AG08396 (cell line): ENCODE data around the gene CAVIN1.
A peak's percentile ranks its signal among the peaks of the same experiment; 100 is the strongest.
"Not testable (repeated sequence)": the region's sequence is repeated elsewhere in the genome, so short reads cannot be mapped to it uniquely, and the experiment has no call there.

Source experiments
- DNase-seq: peaks from one replicate; pipeline ENCODE4 v3.0.0; 2012; ENCODE audit warnings: low spot score, mixed read lengths

The CAVIN1 gene, protein sequence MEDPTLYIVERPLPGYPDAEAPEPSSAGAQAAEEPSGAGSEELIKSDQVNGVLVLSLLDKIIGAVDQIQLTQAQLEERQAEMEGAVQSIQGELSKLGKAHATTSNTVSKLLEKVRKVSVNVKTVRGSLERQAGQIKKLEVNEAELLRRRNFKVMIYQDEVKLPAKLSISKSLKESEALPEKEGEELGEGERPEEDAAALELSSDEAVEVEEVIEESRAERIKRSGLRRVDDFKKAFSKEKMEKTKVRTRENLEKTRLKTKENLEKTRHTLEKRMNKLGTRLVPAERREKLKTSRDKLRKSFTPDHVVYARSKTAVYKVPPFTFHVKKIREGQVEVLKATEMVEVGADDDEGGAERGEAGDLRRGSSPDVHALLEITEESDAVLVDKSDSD

DNA sequence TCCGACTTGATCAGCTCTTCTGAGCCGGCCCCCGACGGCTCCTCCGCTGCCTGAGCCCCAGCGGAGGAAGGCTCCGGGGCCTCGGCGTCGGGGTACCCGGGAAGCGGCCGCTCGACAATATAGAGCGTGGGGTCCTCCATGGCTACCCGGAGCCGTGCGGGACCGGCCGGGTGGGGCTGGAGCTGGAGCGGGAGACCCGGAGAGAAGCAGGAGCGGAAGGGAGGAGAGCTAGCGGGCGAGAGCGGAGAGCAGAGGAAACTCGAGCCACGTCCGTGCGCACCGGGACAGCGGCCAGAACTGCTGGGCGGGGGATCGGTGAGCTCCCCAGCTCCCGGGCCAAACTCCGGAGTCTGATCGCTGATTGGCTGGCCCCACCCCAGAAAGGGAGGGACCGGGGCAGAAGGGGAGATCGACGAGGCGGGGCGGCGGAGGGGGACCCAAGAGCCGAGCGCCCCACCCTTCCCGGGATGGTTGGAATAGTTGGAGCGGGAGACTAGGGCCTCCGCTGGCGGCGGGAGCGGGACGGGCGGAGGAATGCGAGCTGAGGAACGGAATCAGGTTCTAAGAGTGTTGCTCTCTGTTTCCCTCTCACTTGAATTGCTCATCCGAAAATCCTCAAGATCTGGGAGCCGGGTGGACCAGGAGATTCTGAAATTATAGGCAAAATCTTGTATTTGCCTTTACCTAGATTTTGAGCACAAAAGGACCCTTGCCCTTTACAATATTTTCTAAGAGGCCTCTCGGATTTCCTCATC lies at the start of gene CAVIN1:
TSS of gene CAVIN1 (minus strand) at position 299 of the 755 bp plus-strand sequence. CDS start at position 140, 159 bp downstream.
- peak; percentile 99 for DNase-seq

DNA sequence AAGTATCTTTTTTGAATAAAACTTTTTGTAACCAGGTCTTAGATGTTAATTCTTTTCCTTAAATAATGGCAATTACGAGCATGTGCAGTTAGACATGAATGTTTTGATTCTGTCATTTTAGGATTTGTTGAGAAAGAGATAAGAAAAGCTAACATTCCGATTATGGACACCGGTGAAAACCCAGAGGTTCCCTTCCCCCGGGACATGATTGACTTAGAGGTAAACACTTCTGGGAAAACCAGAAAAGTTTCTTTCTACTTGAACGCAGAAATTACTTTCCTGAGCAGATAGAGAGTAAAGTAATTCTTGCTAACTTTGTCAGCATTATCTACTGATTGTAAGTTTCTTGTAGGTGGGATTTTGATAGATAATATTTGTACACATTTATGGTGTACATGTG lies 44.8 kb upstream of the CAVIN1 start:
- no peak for DNase-seq

DNA sequence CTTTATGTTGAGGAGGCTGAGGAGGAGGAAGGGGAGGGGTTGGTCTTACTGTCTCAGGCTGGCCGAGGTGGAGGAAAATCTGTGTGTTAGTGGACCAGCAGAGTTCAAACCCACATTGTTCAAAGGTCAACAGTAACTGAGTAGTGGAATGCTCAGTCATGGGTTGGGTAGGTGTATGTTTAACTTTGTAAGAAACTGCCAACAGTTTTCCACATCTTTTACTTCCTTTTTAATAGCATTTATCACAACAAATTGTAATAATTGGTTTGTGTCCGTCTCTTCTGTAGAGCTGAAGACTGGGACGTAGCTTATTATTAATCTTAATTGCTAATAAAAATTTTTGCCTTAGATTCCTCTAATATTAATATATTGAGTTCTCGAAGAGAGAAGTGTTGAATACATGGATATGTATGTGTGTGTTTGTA lies 40.9 kb upstream of the CAVIN1 start:
- DNase-seq = no peak

DNA sequence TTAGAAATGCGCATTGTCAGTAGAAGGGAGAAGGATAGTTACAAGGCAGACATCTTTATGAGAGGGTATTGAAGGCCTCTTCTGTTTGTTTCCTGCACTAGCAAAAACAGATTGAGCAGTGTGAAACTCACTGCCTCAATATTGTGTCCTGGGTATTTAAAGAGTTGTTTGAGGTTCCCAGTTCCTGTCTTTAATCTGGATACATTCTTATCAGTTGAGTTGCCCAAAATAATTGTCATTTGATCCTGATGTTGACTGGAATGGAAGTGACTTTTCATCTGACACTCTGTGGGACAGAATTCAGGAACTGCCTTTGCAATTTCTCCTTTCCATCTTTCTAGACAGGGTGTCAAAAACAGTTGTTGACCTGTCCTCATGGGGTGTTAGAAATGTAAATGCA lies 37.3 kb upstream of the CAVIN1 start:
- no peak for DNase-seq

DNA sequence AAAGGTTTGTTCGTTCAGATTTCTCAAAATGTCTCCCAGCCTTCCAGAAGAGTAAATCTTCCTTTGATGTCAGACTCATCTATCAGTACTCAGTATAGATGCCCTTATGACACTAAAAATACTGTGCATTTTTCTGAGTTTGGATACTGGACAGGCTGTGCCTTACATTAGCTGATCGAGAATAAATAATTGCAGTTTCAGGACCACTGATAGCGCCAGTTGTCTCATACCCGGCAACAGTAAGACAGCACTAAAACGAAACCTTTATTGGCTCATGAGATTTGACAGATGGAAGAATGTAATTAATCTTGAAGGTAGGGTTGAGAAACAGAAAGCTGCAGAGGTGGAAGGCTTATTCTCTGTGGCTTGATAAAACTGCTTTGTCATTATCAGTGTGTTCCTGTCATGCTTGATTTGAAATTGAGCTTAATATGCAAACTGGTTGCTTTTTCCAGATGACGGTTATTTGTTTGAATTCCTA lies 36.8 kb upstream of the CAVIN1 start:
- peak; percentile 61 for DNase-seq

DNA sequence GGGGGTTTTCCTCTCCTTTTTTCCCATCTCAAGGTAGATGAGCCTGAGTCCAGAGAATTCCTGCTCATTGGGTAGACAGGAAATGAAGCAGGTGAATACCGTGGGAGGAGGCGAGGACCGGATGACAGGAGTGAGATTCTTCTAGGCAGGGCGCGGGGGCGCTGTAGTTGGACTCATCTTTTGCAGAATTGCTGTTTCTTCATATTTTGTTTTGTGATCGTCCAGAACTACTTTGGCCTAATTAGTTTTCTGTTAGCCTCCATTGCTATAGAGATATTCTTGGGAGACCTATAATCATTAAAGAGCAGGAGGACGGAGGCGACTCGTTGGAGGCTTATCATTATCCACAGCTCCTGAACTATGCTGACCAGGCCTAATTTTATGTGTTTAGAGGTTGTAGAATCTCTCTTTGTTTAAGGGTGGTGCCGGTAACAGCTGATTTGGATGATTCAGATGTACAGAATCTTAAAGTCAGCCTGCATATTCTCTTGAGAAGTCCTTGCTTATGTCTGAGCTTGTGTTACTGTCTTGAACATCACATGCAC lies 36.3 kb upstream of the CAVIN1 start:
- peak; percentile 32 for DNase-seq

DNA sequence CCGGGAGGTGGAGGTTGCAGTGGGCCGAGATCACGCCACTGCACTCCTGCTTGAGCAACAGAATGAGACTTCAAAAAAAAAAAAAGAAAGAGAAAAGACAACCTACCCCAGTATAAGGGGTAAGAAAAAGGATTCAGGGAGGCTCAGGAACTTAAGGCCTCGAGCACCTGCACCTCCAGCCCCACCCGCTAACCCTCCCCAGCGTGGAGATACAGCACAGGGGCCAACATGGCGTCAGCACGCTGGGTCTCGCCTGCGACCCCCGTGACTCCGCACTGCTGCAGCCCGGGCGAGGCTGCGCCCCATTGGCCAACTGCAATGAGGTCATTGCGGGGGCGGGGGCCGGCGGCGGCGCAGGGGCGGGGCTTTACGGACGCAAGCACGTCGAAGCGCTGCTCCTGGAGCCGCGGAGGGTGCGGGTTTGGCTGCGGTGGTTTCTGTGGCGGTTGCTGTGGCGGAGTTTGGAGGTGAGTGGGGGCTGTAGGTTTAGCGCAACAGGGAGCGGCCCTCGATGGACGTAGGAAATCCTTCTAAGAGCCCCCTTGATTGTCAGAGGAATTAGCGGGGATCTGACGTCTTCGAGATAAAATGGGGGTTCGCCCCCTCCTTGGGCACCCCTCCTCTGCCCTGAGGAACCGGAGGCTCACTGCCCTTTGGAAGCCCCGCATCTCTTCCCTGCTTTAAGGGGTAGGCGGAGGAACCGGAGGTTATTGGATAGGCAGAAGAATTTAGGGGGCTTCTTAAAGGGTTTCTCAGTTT lies 35.6 kb upstream of the CAVIN1 start, which contains the start of gene ATP6V0A1:
TSS of gene ATP6V0A1 (plus strand) at position 382 of the 759 bp plus-strand sequence. CDS start 2,017 bp downstream, outside the sequence.
- DNase-seq = peak; percentile 94

DNA sequence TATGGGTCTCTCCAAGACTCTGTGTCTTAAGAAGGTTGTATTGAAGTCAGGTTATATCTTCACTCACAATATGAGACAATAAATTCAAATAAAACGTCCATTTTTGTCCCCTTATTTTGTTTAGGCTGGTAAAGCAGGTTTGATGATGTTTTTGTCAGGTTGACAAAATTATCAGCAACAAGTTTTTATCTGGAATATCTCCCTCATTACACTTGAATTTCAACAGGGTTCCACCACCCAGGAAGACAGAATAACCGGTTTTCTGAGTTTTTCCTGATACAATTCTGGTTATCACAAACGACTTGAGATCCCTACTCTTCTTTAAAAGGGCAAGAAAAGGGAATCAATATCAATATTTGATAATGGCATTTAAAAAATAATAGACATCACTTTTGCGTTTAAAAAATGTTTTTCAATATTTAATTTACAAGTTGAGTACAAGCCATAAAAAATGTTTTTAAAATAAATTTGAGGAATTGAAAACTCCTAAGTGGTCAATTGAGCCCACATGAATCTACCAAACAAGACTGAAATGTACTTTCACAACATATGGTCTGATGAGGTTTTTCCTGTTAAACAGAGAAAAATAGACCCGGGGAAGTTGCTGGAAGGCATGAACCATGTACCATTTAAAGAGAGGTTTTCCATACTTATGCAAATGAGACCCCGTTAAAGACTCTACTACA lies 34.2 kb upstream of the CAVIN1 start:
- no peak for DNase-seq

DNA sequence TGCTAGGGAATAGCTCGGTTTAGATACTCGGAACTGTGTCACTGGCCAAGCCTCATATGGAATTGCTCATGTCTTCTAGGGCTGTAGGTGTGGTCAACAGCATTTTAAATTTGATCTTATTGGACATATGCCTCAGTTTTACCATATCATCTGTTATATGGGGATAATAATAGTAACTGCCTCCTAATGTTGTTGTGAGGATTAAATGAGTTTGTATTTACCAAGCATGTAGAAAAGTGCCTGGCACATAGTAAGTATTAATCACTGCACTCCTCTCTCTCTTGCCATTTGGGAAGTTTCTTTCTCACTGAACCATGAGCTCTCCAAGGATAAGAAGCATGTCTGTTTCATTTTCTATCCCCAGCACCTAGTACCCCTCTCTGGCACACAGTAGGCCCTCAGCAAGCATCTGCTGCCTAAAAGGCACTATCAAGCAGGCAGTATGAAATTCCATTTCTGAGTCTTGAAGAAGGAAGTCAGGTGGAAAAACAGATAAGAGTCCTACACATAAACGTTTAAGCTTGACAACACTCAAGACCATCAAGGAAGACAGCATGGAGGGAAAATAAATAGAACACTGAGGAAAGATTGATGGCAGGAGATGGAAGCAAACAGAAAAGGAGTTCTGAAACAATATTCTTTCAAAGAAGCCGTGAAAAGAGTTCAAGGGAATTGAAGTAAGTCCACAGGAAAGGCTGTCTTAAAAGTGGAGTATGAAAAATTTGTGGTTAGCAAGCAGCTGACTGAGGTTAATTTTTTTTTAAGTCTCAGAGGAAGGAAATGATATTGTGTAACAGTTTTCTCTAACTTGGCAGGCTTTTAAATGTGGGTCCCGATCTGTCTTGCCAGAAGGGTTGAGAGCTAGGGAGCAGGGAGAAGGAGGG lies 33.4 kb upstream of the CAVIN1 start:
- DNase-seq = peak; percentile 66

DNA sequence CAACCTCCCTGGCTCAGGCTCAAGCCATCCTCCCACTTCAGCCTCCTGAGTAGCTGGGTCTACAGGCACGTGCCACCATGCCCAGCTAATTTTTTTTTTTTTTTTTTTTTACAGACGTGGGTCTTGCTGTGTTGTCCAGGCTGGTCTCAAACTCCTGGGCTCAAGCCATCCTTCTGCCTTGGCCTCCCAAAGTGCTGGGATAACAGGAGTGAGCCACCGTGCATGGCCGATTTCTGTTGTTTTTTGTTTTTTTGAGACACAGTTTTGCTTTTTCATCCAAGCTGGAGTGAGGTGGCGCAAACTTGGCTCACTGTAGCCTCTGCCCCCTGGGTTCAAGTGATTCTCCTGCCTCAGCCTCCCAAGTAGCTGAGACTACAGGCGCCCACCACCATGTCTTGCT lies 31.9 kb upstream of the CAVIN1 start:
- DNase-seq = not testable (repeated sequence)

DNA sequence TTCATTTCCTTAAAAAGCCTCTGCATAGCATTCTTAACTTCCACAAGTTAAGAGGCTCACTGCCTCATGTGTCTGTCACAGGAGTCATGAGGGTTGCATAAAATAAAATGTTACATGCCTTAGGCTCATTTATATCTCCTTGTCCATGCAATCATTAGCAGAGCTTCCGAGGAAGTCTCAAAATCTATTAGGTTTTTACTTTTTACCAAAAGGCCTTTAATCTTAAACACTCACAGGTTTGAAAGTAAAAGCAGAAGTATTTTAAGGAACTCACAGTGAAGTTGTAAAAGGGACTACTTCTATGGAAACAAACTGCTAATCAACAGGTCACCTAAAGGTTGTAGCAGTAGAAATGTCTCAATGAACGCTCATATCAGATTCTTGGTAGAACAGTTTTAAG lies 30.4 kb upstream of the CAVIN1 start:
- no peak for DNase-seq

DNA sequence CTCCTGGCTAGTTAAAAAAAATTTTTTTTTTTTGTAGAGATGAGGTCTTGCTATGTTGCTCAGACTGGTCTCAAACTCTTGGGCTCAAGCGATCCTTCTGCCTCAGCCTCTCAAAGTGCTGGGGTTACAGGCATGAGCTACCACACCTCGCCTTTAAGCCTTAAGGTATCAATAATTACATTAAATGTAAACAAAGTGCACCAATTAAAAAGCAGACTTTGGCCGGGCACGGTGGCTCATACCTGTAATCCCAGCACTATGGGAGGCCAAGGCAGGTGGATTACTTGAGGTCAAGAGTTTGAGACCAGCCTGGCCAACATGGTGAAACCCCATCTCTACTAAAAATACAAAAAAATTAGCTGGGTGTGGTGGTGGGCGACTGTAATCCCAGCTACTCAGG lies 28.2 kb upstream of the CAVIN1 start:
- DNase-seq = not testable (repeated sequence)

DNA sequence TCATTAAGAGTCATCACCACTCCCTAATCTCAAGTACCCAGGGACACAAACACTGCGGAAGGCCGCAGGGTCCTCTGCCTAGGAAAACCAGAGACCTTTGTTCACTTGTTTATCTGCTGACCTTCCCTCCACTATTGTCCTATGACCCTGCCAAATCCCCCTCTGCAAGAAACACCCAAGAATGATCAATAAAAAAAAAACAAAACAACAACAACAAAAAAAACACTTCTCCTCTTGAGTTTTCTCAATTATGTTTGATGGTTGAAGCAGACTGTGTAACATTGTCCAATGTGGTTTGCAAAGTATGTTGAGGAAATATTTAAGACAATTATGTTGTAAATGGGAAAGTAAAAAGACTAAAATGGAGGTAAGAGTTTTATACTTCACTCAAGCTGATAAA lies 26.8 kb upstream of the CAVIN1 start:
- not testable (repeated sequence) for DNase-seq

DNA sequence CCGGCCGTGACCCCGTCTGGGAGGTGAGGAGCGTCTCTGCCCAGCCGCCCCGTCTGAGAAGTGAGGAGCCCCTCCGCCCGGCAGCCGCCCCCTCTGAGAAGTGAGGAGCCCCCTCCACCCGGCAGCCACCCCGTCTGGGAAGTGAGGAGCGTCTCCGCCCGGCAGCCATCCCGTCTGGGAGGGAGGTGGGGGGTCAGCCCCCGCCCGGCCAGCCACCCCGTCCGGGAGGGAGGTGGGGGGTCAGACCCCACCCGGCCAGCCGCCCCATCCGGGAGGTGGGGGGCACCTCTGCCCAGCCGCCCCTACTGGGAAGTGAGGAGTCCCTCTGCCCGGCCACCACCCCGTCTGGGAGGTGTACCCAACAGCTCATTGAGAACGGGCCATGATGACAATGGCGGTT lies 26.1 kb upstream of the CAVIN1 start:
- not testable (repeated sequence) for DNase-seq

DNA sequence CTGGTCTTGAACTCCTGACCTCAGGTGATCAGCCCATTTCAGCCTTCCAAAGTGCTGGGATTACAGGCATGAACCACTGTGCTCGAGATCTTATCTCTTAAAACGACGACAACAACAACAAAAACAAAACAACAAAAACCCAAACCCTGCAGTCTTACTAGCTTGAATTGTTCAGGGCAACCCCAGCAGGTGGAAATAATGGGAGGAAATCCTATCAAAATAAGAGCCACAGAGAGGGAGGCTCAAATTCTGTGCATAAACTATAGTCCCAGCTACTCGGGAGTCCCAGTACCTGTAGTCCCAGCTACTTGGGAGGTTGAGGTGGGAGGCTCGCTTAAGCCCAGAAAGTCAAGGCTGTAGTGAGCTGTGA lies 19.1 kb upstream of the CAVIN1 start:
- DNase-seq = no peak

DNA sequence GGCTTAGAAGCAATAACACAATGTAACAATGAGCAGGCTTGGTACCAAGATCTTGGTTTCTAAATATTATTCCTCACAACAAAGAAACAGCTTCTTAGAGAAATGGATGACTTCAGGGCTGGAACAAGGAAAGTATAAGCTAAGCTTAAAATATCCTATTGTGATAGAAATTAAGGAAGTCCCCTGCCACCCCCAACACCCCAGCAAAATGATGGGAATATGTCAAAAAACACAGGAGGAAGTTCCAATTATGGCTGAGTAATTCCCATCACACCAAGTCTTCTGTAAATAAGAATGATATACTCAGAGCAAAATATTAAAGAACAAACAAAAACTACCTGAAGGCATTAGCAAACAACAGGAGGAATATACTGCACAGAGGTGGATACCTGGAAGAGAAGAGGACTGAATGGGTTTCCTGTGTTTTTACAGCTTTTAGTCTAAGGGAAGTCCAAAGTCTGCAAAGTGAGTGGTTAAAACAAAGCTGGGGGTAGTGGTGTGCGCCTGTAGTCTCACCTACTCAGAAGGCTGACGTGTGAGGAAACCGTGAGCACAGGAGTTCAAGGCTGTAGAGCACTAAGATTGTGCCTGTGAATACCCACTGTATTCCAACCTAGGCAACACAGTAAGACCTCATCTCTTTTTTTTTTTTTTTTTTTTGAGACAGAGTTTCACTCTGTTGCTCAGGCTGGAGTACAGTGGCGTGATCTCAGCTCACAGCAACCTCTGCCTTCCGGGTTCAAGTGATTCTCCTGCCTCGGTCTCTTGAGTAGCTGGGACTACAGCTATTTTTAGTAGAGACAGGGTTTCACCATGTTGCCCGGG lies 18.5 kb upstream of the CAVIN1 start:
- DNase-seq = no peak

DNA sequence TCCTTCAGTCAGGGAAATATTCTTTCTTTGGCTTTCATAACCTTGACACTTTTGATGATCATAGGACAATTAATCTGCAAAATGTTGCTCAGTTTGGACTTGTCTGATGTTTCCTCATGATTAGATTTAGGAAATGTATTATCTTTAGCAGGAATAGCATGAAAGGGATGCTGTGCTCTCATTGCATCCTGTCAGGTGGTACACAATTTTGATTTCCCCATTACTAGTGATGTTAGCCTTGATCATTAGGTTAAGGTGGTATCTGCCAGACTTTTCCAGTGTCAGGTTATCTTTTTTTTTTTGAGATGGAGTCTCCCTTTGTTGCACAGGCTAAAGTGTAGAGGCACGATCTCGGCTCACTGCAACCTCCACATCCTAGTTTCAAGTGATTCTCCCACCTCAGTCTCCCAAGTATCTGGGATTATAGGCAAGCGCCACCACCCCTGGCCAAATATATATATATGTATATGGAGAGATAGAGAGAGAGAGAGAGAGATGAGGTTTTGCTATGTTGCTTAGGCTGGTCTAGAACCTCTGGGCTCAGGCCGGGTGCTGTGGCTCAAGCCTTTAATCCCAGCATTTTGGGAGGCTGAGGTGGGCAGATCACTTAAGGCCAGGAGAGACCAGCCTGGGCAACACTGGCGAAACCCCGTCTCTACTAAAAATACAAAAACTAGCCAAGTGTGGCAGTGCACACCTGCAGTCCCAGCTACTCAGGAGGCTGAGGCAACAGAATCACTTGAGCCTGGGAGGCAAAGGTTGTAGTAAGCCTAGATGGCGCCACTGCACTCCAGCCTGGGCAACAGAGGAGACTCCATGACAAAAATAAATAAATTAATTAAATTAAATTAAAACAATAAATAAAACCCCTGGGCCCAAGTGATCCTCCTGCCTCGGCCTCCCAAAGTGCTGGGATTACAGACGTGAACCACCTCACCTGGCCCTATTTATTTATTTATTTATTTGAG lies 15.8 kb upstream of the CAVIN1 start:
- no peak for DNase-seq

DNA sequence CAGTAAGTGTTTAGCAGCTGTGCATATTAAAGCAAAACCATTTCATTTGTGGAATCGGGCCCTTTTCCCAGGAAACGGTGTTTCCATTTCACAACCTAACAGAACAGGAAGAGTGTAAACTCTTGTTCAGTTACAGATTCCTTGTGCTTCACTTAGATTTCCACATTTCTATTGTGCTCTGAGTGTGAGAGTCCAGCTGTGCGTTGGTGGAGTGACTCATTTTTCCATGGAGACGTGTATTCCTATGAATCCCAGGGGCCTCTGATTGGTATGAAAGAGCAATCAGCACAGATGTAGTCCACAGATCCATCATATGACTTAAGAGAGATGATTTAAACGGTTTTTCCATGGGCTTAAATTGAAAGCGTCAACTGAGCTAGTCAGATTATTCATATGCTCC lies 13.3 kb upstream of the CAVIN1 start:
- DNase-seq = peak; percentile 79
